ENCODE measurements around the gene PTHLH. TPM values are rescaled to one million over a fixed set of nuclear protein-coding genes. Genes with fewer than 3 reads are reported as not detected.

PTHLH gene
- polyA plus RNA-seq, 1 donor = 0.67 TPM

DNA sequence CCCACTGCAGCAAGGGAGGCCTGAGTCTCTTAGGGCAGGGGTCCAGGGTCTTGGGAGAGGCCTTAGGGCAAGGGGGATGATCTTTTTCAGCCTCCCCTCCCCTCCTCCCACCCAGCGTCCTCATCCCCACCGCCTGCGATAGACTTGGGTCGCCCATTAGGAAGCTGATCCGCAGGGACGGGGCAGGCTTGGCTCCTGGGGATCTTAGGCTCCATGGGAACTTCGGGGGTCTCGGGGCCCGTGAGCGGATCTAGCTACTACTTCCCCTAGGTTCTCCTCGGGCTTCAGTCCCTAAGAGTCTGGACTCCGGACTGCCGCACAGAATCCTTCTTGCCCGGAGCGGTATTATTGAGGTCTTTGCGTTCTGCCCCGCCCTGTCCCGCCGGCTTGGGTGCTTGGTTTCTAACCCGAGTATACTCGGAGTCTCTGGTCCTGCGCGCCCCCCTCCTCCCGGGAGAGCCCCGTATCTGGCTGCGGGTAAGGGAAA, 2.2 kb upstream of the PTHLH start:
- DNase-seq = no peak

DNA sequence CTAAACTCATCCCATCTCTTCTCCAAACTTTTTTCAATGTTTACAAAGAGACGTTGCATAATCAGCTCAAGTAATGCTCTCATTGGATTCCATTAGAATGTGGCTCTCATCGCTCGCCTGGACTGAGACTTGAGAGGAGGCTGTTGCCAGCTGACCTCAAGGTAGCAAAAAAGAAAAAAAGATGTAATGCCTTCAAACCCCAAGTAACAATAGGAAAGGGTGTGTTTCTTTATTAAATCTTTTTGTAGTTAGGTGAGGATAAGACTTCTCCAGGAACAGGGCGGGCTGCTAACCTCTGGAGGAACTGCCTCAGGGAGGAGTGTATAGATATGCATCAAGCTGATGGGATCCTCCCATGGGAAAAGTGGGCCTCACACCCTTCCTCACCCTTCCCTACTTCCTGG, 956 bp upstream of the PTHLH start:
- DNase-seq = no peak

- no peak for DNase-seq
Observed at GRCh38 chr12:27971606-27972005, 927 bp downstream of the PTHLH start.

DNA sequence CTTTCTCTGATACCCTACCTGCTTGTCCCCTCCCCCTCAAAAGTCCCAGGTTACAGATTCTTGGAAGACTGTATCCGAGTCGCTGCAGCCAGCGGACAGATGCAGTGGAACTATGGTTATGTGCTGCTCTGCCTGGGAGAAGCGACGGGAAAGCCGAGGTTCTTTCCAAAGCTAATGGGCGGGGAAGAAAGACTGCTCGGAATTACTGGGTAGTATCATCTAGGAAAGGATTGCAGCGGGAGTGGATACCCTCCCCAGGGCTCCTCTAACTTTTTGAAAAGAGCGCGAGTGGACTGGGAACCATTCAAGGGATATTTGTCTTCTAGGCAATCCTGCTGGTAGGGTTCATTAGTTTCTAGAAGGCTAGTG, 1.4 kb downstream of the PTHLH start:
- DNase-seq = no peak

DNA sequence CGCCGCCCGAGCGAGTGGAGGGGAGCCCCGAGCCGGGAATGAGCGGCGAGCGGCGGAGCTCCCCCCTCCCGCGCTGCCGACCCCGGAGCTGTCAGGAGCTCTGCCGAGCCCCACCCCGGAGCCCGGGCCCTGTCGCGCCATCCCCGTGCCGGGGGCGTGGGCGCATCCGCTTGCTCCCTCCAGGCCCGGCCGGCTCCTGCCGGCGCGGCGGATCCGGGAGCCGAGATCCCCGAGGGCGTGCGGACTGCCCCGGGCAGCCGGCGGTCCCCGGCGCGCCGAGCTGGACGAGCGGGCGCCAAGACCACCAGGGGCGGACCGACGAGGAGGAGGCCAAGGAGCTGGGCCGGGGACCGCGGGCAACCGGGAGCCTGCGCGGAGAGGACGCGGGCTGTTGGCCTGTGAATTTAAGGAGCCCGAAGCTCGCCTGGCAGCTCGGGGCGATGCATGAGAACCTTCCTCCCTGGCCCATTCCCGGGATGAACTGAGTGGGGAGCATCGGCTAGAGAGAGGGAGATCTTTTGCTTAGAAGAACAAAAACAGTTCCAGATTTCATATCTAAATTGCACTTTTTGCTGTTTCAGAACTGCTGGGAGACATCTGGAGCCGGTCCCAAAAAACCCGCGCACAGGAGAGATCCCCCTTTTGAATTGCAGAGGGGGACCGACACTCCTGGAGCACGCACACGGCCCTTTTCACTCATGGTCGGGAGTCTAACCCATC, 2.0 kb downstream of the PTHLH start:
- peak; percentile 21 for DNase-seq

- peak; percentile 51 for DNase-seq
Observed at GRCh38 chr12:27969624-27970400, 2.7 kb downstream of the PTHLH start.

- no peak for DNase-seq
Observed at GRCh38 chr12:27968972-27969623, 3.4 kb downstream of the PTHLH start.

- DNase-seq = no peak
Observed at GRCh38 chr12:27967551-27968054, 4.9 kb downstream of the PTHLH start.

DNA sequence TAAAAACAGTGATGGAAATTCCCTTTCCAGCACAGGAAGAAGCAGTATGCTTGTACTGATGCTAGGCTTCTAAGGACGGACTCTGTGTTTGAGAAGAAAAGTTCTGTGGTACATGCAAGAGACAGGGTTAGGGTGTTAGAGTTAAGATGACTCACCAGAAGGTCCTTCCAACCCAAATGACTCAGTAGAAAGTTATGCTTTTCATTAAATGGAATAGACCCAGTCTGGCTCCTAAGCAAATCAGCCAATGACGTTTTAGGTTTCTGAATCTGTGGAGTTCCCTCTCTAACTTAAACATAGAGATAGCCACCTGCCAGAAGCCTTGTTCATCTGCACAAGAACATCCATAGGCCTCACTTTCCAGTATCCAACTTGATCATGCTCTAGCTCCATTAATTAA, 5.7 kb downstream of the PTHLH start:
- DNase-seq = no peak

- DNase-seq = no peak
Observed at GRCh38 chr12:27965966-27966365, 6.6 kb downstream of the PTHLH start.

- no peak for DNase-seq
Observed at GRCh38 chr12:27965411-27965810, 7.1 kb downstream of the PTHLH start.

- DNase-seq = no peak
Observed at GRCh38 chr12:27964123-27964522, 8.4 kb downstream of the PTHLH start.

- DNase-seq = no peak
Observed at GRCh38 chr12:27960821-27961220, 11.7 kb downstream of the PTHLH start.

DNA sequence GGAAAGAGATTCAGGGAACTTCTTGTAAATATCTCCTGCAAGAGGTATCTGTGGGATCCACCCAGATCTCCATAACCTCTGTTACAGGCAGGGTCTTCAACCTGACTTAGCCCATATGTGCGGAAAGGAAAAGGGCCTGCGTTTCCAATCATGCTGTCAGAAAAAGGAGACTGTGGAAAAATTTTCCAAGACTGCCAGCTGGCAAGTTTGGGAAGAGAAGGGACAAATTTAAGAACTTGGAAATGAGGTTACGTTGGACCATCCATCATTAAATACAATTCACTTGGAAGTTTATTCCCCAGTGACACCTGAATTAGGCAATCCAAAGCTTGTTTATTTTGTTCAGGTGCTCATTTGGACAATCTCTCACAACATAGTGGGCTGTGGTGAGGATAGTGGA, 13.9 kb downstream of the PTHLH start:
- no peak for DNase-seq

DNA sequence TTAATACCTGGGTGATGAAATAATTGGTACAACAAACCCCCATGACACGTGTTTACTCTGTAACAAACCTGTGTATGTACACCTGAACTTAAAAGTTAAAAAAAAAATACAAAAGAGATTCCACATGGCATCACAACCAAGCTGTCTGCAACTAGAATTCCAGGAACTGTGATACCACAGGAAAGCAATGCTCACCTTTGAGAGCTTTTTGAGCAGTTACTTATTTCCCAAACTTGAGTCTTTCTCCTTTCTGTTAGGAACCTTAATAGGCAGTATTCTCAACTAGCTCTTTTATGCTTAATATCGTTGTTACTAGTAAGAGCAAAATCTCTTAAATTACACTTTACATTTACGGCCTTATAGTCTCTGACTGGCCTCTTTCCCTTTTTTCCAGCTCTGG, 15.2 kb downstream of the PTHLH start:
- DNase-seq = no peak

DNA sequence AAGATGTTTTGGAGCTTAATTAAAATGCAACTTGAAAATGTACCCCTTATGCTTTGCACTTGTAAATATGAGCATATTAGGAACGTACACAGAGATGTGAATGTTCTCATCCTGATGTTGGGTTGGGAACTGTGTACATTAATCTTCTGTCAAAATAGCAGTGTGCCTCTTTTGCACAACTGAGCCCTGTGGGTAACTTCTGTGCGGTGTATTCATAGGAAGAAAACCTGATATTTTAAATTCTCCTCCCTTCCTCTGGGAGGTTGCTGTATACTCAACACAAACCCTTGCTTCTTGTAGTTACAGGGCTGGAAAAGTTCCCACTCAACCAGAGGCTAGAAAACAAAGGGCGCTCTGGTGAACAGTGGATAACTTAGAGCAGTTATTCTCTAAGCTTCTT, 18.7 kb downstream of the PTHLH start:
- DNase-seq = no peak

DNA sequence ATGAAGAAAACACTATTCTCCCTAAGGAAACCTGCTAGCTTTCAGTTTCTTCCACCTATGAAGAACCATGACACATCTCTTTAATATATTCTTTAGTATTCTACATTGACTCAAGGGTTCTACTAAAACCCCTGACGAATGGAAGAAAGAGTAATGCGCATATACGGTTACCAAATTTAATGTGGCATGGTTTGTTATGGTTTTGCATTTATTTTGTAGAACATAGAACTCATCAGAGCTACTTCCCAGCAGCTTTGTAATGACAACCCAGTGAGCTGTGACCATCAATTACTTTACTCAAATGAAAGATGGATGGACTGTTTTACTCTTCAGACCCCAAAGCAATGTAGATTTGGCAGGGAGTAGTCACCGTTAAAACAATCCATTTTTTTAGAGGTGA, 19.2 kb downstream of the PTHLH start:
- DNase-seq = no peak

- no peak for DNase-seq
Observed at GRCh38 chr12:27952510-27952909, 20.0 kb downstream of the PTHLH start.

GRCh38 chr12:27951898-27952297, 20.6 kb downstream of the PTHLH start:
- DNase-seq = no peak

GRCh38 chr12:27946421-27946820, 26.1 kb downstream of the PTHLH start:
- no peak for DNase-seq

DNA sequence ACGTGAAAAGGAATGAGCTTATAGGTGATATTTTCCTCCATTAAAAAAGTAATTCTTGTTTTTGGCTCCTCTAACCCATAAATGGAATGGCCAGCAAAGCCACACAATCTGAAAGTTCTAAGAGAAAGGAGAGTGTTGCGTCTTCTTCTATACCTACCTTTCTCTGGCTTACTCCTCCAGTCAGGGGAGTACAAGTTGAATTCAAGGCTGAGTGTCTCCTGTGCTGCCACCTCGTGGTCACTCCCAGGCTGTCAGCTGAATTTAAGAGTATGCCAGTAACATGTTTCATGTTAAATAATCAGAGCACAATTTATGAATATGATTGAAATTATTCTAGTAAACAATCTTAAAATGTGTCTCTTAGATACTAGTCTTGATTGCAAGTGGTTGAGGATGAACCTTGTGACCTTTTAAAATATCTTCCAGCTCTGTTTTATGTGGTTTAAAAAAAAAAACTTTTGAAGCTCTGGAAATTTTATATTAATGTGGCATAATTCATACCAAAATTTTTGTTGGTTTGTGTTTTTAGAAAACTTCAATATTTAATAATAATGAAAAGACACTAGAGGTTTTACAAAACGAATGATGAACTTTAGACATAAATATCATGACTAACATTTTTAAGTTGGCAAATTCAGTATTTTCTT, 31.7 kb downstream of the PTHLH start:
- peak; percentile 64 for DNase-seq

- DNase-seq = no peak
Observed at GRCh38 chr12:27940245-27940644, 32.3 kb downstream of the PTHLH start.

All from left kidney (tissue), 2 donors.